ENCODE data around the gene GRIN3A.

DNA sequence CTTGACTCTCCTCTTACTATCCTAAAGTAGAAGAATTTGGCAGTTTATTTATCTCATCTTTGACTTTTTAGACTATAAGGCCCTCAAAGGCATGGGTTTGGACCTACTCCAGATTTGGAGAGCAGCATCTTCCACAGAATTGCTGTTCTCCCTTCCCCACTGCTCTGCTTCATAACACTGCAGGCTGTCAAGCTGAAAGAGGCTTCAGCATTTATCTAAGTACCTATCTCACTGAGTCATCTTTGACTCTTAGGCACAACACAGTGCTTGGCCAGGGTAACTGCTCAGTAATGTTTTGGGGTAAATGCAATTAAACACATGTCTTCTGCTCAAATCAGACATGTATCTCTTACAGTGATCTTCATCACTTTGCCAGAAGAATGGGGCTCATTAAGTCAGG lies 60.6 kb downstream of the GRIN3A start:
- TF ChIP-seq, protein P1, sequence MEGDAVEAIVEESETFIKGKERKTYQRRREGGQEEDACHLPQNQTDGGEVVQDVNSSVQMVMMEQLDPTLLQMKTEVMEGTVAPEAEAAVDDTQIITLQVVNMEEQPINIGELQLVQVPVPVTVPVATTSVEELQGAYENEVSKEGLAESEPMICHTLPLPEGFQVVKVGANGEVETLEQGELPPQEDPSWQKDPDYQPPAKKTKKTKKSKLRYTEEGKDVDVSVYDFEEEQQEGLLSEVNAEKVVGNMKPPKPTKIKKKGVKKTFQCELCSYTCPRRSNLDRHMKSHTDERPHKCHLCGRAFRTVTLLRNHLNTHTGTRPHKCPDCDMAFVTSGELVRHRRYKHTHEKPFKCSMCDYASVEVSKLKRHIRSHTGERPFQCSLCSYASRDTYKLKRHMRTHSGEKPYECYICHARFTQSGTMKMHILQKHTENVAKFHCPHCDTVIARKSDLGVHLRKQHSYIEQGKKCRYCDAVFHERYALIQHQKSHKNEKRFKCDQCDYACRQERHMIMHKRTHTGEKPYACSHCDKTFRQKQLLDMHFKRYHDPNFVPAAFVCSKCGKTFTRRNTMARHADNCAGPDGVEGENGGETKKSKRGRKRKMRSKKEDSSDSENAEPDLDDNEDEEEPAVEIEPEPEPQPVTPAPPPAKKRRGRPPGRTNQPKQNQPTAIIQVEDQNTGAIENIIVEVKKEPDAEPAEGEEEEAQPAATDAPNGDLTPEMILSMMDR (IDR thresholded peaks at IDR 0.05): no peak
- TF ChIP-seq POLR2A (IDR thresholded peaks at IDR 0.05): no peak
